ENCODE data around the gene GPR160. TPM values are rescaled to one million over a fixed set of nuclear protein-coding genes. Genes with fewer than 3 reads are reported as not detected.

The GPR160 gene
- total RNA-seq, 1 donor from 2014 or later = 44.3 TPM

GRCh38 chr3:170002879-170003278, 34.9 kb upstream of the GPR160 start:
- H3K4me3 Mint-ChIP-seq (ENCODE audit: low read depth) = no peak overlapping the region
- H3K27me3 Mint-ChIP-seq = peaks cover 5% of the 10 kb centered on the region
- TF ChIP-seq CTCF (IDR thresholded peaks at IDR 0.05; ENCODE audit: unreplicated experiment) = no peak
- peaks cover 7% of the 10 kb centered on the region for H3K4me1 Mint-ChIP-seq (ENCODE audit: low read depth)
- H3K27ac Mint-ChIP-seq = no peak overlapping the region
- no peak for DNase-seq (ENCODE audit: low spot score, unreplicated experiment)
- no peaks in the 10 kb centered on the region for H3K9me3 Mint-ChIP-seq (ENCODE audit: low read depth)
- peaks cover 5% of the 10 kb centered on the region for H3K36me3 Mint-ChIP-seq (ENCODE audit: insufficient read depth)

GRCh38 chr3:170003881-170004356, 33.9 kb upstream of the GPR160 start:
- H3K36me3 Mint-ChIP-seq (ENCODE audit: insufficient read depth) = peaks cover 5% of the 10 kb centered on the region
- no peak for TF ChIP-seq CTCF (IDR thresholded peaks at IDR 0.05; ENCODE audit: unreplicated experiment)
- DNase-seq (ENCODE audit: low spot score, unreplicated experiment) = no peak
- H3K4me1 Mint-ChIP-seq (ENCODE audit: low read depth) = peaks cover 7% of the 10 kb centered on the region
- no peak overlapping the region for H3K27ac Mint-ChIP-seq
- H3K4me3 Mint-ChIP-seq (ENCODE audit: low read depth) = no peak overlapping the region
- H3K9me3 Mint-ChIP-seq (ENCODE audit: low read depth) = no peaks in the 10 kb centered on the region
- peaks cover 5% of the 10 kb centered on the region for H3K27me3 Mint-ChIP-seq

GRCh38 chr3:170007031-170007663, 30.6 kb upstream of the GPR160 start:
- Mint-ChIP-seq H3K27me3 (peaks cover 5% of the 10 kb centered on the region), H3K4me3 (ENCODE audit: low read depth) (no peak overlapping the region), H3K9me3 (ENCODE audit: low read depth) (no peaks in the 10 kb centered on the region)

GRCh38 chr3:170010498-170010897, 27.3 kb upstream of the GPR160 start:
- no peaks in the 10 kb centered on the region for H3K9me3 Mint-ChIP-seq (ENCODE audit: low read depth)
- DNase-seq (ENCODE audit: low spot score, unreplicated experiment) = no peak
- H3K27ac Mint-ChIP-seq = no peak overlapping the region
- H3K27me3 Mint-ChIP-seq = peaks cover 5% of the 10 kb centered on the region
- H3K4me1 Mint-ChIP-seq (ENCODE audit: low read depth) = peaks cover 7% of the 10 kb centered on the region
- no peak for TF ChIP-seq CTCF (IDR thresholded peaks at IDR 0.05; ENCODE audit: unreplicated experiment)
- H3K36me3 Mint-ChIP-seq (ENCODE audit: insufficient read depth) = no peaks in the 10 kb centered on the region
- no peak overlapping the region for H3K4me3 Mint-ChIP-seq (ENCODE audit: low read depth)

More at GRCh38 chr3:170007031-170007663, 30.6 kb upstream of the GPR160 start:
- Mint-ChIP-seq H3K27ac (no peak overlapping the region), H3K4me1 (ENCODE audit: low read depth) (peaks cover 6% of the 10 kb centered on the region), H3K36me3 (ENCODE audit: insufficient read depth) (no peaks in the 10 kb centered on the region)
- TF ChIP-seq CTCF (IDR thresholded peaks at IDR 0.05; ENCODE audit: unreplicated experiment) = no peak
- no peak for DNase-seq (ENCODE audit: low spot score, unreplicated experiment)

- DNase-seq (ENCODE audit: low spot score, unreplicated experiment) = no peak
- peaks cover 7% of the 10 kb centered on the region for H3K4me1 Mint-ChIP-seq (ENCODE audit: low read depth)
- H3K4me3 Mint-ChIP-seq (ENCODE audit: low read depth) = no peak overlapping the region
- H3K27me3 Mint-ChIP-seq = no peaks in the 10 kb centered on the region
- H3K27ac Mint-ChIP-seq = peak overlapping the region; percentile 17
- TF ChIP-seq CTCF (IDR thresholded peaks at IDR 0.05; ENCODE audit: unreplicated experiment) = no peak
- no peaks in the 10 kb centered on the region for H3K9me3 Mint-ChIP-seq (ENCODE audit: low read depth)
- H3K36me3 Mint-ChIP-seq (ENCODE audit: insufficient read depth) = no peaks in the 10 kb centered on the region
Observed at GRCh38 chr3:170012683-170013400, 25.0 kb upstream of the GPR160 start.
